NCI-H1417 (cell line): Measurements from ENCODE around the gene ZDHHC1.

ENCODE experiments used
- DNase-seq, 3 experiments: peaks; one replicate each; lab custom pipeline; 2025; lab: John Stamatoyannopoulos, UW

ZDHHC1 gene

GRCh38 chr16:67409631-67410030 is 6.6 kb downstream of the ZDHHC1 start:
- no peak for DNase-seq

DNA sequence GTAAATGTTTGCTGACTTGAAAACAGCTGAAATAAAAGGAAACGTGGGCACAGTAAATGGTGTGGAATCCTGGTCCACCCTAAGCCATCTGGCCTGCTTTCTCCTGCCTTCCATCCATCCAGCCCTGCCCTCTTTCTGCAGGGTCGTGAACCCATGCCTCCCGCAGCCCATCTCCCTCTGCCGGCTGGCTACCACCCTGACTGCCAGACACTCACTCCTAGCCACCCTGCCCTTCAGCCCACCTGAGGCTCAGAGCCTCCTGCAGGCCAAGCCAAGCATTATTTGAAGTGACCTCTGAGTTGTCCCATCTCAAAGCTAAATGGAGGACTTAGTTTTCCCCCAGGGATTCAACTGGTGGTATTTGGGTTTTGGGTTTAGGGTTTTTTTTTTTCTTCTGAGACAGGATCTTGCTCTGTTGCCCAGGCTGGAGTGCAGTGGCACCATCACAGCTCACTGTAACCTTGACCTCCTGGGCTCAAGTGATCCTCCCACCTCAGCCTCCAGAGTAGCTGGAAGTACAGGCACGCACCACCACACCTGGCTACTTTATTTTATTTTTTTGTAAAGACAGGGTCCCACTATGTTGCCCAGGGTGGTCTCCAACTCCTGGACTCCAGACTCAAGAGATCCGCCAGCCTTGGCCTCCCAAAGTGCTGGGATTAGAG is 8.4 kb downstream of the ZDHHC1 start:
- no peak for DNase-seq

GRCh38 chr16:67407176-67407787 is 9.0 kb downstream of the ZDHHC1 start:
- no peak for DNase-seq

GRCh38 chr16:67406111-67406971 is 9.9 kb downstream of the ZDHHC1 start:
- no peak for DNase-seq

DNA sequence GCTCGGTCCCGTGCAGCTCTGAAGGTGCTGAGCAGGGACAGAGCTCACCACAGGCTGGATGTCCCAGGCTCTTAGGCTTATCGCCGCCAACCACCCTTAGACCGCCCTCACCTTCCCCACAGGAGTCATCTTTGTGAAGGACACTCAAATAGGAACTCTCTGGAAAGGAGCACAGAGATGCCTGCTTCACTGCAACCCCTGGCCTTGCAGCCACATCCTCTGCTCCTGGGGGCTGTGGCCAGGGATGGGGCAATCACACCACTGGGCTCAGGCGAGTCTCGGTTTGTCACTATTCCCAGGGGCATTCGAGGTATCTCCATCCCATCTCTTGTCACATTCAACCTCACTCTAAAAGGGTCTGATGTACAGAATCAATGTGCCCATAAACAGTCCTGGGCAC is 10.9 kb downstream of the ZDHHC1 start:
- DNase-seq: no peak

DNA sequence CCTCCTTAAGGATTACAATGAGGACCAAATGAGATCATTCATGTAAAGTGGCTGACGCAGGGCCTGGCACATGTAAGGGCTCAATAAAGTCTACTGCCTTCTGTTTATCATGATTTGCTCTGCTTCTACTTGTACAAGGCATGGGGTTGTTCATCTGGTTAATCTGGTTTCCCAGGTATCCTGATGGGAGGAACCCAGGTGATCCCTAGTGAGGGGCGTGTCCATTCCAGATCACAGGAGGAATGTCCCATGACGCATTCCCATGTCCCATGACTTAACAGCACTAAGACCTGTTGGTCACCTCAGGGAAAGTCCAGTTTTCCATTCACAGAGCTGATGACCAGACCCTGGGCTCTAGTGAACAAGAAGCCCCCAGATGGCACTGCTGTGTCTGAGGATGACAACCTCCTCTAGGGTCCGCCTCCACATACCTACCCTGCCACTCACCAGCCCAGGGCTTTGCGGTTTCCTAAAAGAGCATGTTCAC is 11.5 kb downstream of the ZDHHC1 start:
- DNase-seq: peak in 2 of 3 experiments; percentile 6 to 28

DNA sequence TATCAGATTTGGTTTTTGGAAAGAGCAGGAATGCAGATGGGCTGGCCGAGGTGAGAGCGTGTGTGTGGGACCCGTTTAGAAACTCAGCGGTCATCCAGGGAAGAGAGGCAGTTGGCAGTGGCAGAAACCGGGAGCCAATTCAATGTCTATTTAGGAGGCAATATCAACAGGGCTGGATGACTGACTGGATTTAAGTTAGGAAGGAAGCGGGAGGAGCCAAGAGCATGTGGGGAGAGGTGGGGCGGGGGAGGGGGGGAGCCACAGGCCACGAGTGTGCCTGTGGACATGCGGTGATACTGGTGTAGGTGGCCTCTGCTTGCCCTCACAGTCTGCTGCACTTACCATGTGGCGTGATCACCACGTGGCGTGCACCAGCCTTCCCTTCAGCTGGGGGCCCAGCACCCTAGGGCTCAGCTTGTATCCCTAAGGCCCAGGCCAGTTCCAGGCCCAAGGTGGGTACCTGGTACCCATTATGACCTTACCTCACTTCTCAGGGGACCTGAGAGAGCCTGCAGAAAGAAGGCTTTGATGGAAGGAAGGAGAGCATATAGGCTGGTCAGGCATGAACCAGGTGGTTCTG is 12.2 kb downstream of the ZDHHC1 start:
- no peak for DNase-seq

DNA sequence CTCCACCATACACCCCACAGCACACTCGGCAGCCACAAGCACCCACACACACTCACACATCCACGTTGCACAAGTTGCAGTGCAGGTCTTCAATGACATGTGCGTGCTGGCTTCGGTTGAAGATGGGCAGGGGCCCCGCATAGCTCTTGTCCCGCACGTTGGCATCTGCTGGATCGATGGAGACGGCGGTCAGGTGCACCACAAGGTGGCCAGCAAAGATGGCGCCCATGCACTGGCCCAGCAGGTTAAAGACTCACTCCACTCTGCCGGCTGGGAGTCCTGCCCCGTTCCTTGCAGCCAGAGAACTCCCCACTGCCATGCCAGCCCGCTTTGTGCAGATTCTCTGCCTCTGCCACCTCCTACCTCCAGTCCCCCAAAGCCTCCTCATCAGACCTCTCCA is 15.4 kb downstream of the ZDHHC1 start:
- no peak for DNase-seq

DNA sequence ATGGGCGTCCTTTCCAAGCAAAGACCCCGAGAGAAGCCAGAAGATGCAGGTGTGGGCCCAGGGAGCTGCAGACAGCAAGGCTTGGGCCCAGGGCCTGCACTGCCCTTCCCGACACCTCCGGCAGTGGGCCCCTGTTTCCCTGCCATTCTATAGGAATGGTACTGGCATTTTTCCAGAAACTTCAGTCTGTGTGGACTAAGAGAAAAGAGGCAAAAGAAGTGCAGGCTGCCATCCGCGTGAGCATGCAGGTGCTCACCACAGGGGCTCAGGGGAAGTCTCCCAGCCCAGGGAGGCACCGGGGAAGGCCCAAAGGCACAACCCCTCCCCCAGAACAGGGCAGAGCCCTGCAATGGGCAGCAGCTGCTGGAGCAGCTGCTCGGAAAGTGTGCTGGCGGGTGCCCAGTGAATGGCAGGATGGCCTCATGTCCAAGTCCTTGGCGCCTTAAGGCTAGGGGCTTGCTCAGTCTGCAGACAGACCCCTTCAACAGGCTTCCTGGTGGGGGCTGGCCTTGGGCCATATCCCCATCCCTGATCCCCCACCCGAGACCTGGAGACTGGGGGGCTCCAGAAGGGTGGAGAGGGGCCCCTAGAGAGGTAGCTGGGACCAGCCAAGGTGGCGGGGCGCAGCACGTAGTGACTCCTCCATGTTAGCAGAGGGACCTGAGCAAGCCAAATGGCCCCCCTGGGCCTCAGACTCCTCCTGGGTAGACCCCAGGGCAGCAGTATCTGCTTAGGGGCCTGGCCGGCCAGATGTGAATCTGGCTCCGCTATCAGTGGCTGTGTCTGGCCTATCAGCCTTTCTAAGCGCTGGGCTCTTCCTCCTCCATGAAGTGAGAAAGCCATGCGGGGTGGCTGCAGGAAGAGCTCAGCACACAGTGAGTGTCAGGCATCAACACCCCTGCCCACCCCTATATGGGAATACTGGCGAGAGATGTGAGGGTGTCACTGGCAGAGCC is 16.2 kb downstream of the ZDHHC1 start:
- DNase-seq: peak; percentile 26 to 90 (median 81)

DNA sequence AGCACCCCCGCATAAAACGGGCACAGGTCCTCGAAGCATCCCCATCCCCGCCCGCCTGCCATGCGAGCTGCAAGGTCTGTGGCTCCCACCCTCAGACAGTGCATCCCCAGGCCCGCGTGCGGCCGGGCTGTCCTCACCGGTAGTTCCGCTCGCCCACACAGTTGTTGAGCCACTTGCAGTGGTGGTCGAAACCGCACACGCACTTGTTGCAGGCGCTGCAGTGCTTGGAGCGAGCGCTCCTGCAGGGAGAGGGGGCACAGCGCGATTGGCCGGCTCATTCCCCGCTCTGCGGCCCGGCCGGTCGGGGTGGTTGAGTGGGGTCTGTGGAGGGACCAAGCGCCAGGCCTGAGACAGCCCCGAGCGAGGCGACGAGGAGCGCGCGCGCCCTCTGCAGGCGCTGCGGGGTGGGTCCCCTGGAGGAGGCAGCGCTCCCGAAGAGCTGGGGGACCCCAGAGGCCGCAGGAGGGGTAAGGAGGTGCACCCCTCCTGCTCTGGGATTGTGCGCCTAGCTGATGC is 17.0 kb downstream of the ZDHHC1 start:
- DNase-seq: peak in 1 of 3 experiments; percentile 17

DNA sequence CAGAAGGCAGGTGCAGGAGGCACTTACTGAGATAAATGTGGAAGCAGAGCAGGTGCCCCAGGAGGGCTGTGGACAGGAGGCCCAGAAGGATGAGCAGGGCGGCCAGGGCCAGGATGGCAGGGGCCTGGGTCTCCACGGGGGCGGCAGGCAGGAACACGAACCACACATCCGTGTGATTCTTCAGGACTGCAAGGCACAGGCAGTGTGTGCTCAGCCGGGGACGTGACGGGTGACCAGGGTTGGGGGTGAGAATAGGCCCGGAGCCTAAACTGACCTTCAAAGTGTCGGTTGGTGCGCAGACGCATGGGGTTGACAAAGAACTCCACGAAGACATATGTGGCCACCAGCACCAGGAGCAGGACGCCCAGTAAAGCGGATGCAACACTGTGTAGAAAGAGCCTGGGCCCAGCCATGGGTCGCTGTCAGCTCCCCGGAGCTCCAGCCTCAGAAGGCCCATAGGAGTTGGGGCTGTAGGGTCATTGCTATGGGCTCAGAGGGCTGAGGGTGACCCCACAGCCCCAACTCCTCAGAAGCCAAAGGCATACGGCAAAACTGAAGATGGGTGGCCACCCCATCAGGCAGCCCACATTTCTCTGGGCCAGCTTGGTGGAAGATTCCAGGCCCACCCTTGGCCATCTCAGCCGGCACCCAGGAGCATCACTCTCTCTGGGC is 17.6 kb downstream of the ZDHHC1 start:
- no peak for DNase-seq

DNA sequence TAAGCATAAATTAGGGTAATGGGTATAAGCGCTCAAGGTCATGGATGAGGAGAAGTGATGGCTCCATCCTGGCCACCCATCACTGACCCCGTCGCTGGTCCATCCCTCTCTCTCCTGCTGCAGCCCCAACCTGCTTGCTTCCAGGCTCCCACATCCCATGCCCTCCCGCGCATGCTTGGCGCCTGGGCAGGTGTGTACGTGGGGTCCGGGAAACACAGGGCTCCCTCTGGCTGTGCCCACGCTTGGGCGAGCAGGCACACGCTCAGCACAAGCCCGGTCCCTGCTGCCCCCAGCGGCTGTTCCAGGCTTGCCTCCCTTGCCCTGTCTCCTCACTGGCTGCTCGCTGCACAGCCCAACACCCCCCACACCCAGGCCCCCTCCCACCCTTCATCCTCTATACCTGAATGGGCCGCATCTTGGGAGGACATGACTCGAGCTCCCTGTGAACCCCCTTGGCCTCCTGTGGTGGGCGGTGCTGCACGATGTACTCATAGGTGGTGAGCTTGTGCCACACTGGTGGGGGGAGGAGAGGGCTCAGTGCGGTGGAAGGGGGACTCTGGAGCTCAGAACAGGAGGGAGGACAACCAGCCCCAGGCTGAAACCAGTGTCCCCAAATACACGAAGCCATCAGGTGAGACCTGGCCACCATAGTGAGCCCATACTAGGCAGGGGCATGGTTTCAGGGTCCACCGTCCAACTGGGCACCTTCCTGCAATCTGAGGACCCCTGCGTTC is 18.3 kb downstream of the ZDHHC1 start:
- DNase-seq: peak in 2 of 3 experiments; percentile 8 to 19

DNA sequence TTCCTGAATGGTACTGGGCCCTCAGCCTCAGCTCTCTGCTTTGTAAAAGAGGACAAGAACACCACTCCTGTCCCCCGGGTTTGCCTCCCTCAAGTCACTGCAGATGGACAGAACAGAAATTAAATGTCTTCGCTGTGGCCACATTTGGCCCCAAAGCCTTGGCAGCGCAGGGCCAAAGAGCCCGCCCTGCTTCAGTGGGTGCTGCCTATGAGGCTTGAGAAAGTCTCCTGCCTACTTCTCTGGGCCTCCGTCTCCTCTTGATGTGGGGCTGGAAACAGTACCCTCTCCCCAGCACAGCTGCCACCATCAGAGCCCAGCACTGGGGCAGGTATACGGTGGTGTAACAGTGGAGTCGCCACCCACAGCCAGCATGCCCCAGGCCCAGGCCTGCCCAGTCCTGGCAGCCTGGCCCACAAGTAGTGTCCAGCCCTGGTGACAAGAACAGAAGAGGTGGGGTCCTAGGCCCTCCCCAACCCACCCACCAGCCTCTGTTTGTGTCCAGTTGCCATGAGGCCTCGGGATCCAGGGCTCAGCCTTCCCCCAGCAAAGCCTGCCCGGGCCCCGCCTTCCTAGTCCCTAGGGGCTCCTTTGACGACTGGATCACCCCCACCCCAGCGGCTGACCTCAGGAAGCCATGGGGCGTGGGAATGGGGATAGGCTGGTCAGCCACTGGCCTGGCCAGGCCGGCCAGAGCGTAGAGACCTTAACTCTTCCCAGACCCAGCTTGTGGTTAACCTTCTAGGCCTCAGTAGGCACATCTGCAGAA is 19.1 kb downstream of the ZDHHC1 start:
- peak in 1 of 3 experiments; percentile 39 for DNase-seq

- DNase-seq: peak; percentile 93 to 99 (median 94)
Observed at GRCh38 chr16:67396159-67397035, 19.9 kb downstream of the ZDHHC1 start.

DNA sequence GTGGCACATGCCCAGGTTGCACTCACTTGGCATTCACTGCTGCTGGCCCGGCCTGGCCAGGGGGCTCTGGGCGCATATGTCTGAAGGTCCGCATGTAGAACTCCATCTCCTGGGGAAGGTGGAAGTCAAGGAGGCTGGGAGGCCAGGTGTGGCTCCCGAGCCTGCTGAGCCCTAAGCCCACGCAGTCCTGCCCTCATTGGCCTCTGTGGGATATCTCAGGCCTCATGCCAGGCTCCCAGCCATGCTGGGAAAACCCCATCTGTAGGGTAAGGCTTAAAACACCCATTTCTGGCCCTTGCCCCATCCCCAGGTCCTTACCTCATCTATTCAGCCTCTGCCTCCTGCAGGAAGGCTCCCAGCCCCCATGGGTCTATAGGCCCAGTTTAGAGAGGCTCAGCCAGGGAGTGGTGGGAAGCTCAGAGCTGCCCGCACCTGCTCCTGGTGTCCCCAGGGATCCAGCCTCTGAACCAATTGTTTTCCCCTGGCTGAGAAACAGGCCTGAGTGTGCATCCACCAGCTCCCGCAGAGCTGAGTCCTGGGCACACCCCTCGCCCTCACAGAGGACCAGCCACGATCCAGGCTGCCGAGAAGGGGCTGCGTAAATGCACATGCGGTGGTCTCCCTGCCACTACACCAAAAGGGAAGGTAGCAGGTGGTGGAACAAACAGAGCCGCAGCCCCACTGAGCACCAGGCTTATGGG is 20.7 kb downstream of the ZDHHC1 start:
- peak; percentile 87 to 97 (median 93) for DNase-seq

- DNase-seq: no peak
Observed at GRCh38 chr16:67395105-67395457, 21.2 kb downstream of the ZDHHC1 start.
